Activated effector memory CD4-positive, alpha-beta T cell treated with anti-CD3 and anti-CD28 coated beads, Interleukin-2, amount 50 U/mL, for 16 hours (primary cell): ENCODE results near the gene ME1.
"Not testable (repeated sequence)": the region's sequence is repeated elsewhere in the genome, so short reads cannot be mapped to it uniquely, and the experiment has no call there.

Experiments used
- DNase-seq: peaks from one replicate; pipeline ENCODE4 v3.0.0-alpha.2; 2020

ME1 gene

GRCh38 chr6:83343121-83343520 is 87.7 kb downstream of the ME1 start:
- no peak for DNase-seq

DNA sequence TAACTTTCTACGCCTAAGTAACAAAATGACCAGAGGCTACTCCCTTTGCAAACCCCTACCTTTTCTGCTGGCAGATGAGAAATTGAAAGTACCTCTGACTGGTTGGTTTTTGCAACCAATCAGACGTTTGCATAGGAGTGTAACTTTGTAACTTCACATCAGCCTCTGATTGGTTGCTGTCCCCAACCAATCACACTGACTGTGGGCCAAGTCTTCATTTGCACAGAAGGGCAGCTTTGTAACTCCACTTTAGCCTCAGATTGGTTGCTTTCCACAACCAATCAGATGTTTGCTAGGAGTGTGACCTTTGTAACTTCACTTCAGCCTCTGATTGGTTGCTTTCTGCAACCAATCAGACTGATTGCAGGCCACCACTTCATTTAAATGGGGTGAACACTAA is 89.1 kb downstream of the ME1 start:
- no peak for DNase-seq

DNA sequence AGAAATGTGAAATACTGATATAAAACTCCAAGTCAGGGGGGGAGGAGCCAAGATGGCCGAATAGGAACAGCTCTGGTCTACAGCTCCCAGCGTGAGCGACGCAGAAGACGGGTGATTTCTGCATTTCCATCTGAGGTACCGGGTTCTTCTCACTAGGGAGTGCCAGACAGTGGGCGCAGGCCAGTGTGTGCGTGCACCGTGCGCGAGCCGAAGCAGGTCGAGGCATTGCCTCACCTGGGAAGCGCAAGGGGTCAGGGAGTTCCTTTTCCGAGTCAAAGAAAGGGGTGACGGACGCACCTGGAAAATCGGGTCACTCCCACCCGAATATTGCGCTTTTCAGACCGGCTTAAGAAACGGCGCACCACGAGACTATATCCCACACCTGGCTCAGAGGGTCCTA is 96.9 kb downstream of the ME1 start:
- DNase-seq, result not testable (repeated sequence)

DNA sequence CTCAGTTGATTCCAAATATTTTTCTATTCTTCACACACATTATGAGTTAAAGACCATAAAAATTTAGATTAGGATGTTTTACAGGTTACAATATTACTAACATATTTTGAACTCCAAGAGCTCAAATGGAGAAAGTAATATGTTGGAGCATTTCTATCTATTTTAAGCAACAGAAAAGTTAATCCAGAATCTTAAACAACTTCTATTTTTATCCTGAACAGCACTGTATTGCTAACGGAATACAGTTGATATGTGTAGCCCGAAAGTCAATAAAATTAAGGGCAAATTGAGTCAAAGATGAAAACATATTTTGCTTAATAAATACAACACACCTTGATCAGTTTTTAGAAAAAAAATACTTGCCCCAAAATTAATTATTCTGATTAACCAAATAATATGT is 97.4 kb downstream of the ME1 start:
- DNase-seq, result no peak

DNA sequence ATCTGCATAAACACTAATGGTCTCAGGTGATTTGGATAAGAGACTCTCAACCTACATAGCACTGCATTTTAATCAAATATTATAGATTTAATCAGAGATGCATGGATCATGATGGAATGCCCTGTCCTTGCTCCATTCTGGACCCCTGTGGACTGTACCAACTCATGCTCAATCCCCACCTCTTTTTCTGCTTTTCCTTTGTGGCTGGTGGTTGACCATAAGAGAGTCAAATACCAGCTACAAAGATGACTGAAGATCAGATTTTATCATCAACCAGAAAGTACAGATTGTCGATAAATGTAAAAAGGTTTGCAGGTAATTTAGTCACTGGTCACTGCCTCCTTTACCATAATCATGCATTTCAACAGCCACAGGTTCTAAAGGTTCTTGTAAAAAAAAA is 116.2 kb downstream of the ME1 start:
- no peak for DNase-seq

- DNase-seq, result no peak
These were observed 117.0 kb downstream of the ME1 start for GRCh38 chr6:83313882-83314281.

DNA sequence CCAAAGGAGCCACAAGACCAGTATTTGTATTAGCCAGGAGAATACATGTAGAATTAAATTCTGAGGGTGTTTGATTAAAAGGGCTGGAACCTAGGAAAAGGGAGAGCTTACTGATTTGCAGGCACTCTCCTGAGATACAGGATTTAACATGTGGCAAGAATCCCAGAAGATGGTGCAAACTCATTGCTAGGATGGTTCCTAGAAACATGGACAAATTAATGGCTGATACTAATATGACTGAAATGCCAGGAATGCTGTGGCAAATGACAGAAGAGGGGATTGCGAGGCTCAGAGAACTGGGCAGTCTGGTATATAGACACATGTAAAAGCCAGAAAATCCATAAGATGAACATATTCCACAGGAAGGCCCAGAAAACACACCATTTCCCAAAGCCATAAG is 119.6 kb downstream of the ME1 start:
- no peak for DNase-seq

DNA sequence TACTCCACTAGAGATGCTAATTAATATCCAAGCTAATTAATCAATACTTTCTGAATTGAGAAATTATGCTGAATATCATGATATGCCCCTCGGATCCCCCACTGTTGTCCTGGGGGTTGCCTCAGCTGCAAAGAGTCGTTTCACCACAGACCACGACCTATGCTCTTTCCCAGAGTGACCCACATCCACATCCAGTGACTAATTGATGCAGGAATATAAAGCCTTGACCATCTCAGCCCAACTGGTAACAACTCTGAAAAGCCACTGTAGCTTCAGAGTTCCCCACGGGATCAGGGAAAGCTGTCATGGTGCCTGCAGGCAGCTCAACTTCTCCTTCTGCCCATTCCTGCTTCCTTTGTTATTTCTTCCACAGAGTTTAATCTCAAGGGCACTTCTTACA is 120.8 kb downstream of the ME1 start:
- DNase-seq, result no peak

GRCh38 chr6:83309344-83309743 is 121.5 kb downstream of the ME1 start:
- no peak for DNase-seq

DNA sequence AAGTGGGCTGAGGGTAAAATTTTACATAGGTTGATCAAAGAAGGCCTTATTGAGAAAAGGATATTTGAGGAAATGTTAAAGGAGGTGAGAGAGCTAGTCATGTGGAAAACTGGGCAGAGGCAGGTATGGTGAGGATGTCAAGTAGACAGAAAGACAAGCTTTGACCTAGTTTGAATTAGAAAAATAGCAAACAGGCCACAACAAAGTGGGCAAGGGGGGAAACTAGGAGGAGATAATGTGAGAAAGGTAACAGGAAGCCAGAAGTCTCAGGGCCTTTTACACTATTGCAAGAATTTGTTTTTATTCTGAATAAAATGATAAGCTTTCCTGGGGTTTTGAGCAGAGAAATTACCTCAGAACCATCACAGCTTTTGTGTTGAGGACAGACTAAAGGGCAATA is 122.0 kb downstream of the ME1 start:
- no peak for DNase-seq

DNA sequence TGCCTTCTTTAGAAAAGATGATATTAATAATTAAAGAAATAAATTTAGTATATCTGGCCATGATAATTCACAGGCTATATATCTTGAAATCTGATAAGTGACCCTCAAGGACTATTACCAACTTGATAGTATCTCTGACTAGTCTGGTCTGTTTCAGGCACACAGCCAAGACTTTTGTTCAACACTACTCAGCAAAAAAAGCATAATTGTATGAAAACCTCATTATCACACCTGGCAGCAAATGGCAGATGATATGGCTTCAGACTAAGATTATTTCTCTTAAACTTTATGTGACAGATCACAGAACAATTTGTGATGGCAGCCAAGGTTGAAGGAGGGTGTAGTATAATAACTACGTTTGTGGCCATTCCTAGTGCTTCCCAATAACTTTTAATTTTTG is 123.0 kb downstream of the ME1 start:
- DNase-seq, result no peak

GRCh38 chr6:83303426-83303825 is 127.4 kb downstream of the ME1 start:
- DNase-seq, result no peak

- DNase-seq, result no peak
These were observed 136.2 kb downstream of the ME1 start for GRCh38 chr6:83294676-83295075.

- peak; percentile 55 for DNase-seq
These were observed 137.7 kb downstream of the ME1 start for GRCh38 chr6:83292900-83293843.

DNA sequence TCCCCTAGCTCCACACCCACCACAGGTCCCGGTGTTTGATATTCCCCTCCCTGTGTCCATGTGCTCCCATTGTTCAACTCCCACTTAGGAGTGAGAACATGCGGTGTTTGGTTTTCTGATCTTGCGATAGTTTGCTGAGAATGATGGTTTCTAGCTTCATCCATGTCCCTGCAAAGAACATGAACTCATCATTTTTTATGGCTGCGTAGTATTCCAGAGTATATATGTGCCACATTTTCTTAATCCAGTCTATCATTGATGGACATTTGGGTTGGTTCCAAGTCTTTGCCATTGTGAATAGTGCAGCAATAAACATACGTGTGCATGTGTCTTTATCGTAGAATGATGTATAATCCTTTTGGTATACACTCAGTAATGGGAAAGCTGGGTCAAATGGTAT is 143.6 kb downstream of the ME1 start:
- not testable (repeated sequence) for DNase-seq

DNA sequence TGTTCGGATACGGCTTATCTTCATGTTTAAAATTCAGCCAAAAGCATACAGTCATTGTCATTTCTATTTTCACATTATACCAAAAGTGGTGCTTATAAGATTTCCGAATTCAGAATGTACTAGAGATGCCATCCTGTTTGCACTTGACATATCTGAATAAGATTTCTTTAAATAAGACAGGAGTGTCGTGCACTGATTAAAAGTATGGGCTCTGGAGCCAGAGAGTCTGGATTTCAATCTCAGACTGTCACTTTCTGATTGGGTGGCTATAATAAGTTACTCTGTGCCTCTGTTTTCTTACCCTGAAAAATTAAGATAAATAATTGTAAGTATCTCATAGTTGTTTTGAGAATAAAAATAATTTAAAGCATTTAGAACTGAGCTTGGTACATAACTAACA is 144.9 kb downstream of the ME1 start:
- no peak for DNase-seq

DNA sequence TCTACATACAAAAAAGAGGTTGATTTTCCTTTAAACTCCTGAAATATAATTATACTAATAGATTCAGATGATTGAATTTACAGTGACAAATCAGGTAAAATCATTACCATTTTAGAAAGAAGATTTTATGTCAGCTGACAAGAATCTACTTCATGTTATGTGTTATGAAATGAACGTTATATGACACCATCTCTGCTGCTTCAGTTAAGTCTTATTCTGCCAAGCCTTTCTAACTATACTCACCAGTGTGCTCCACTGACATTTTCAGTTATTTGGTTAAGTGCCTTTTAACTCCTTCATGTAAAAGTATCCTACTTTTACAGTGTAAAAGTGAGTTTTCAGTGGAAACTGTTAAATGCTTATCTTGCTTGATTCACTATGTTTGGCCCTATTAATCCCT is 157.3 kb downstream of the ME1 start:
- no peak for DNase-seq

- DNase-seq, result no peak
These were observed 159.7 kb downstream of the ME1 start for GRCh38 chr6:83270971-83271719.

DNA sequence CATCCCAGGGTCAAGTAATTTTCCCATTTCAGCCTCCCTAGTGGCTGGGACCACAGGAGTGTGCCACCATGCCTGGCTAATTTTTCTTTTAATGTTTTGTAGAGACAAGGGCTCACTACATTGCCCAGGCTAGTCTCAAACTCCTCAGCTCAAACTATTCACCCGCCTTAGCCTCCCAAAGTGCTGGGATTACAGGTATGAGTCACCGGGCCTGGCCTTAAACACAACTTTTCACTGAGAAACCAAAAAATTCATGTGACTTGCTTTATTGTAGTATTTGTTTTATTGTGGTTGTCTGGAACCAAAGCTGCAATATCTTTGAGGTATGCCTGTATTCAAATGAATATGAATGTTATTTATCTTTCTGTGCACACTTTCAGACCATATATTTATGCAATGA is 165.5 kb downstream of the ME1 start:
- DNase-seq, result no peak

GRCh38 chr6:83260577-83260976 is 170.3 kb downstream of the ME1 start:
- DNase-seq, result no peak

DNA sequence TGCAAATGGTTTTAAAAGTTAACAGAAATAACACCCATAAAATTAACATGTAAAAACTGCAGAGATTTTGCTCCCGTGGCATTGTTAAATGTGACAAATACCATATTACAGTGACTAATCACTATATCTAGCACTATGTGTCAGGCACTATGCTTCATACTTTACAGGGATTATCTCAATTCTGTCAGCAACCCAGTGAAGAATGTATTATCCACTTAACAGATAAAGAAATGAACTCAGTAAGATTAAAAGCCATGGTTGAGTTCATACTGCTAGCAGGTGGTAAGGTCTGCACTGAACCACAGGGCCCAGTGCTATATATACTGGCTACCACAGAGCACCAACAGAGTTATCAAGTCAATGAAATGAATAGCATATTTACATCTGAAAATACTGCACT is 172.3 kb downstream of the ME1 start:
- DNase-seq, result no peak

- DNase-seq, result no peak
These were observed 173.1 kb downstream of the ME1 start for GRCh38 chr6:83257791-83258190.

GRCh38 chr6:83256719-83257118 is 174.1 kb downstream of the ME1 start:
- DNase-seq, result not testable (repeated sequence)

- DNase-seq, result no peak
These were observed 178.1 kb downstream of the ME1 start for GRCh38 chr6:83252719-83253118.
